ENCODE measurements around the gene ST6GALNAC5.

GRCh38 chr1:76950306-76950705 lies 83.0 kb downstream of the ST6GALNAC5 start:
- TF ChIP-seq CTCF (IDR thresholded peaks at IDR 0.05) (no peak), POLR2A (IDR thresholded peaks at IDR 0.05) (no peak), EP300 (IDR thresholded peaks at IDR 0.05) (no peak), POLR2AphosphoS5 (IDR thresholded peaks at IDR 0.05) (no peak)
